SH-SY5Y (cell line): ENCODE data around the gene UBE2D3.

Source experiments
- GATA2 ChIP-seq: IDR thresholded peaks from 2 replicates; pipeline ENCODE4 v1.6.1; 2011; ENCODE audit warnings: mild to moderate bottlenecking, low read depth, low read length
- GATA3 ChIP-seq: IDR thresholded peaks from 2 replicates; pipeline ENCODE4 v1.6.1; 2011; ENCODE audit warnings: low read depth, mild to moderate bottlenecking, low read length, moderate library complexity

- TF ChIP-seq GATA2 (no peak), GATA3 (no peak)
Observed at GRCh38 chr4:102787944-102788343, 39.4 kb downstream of the UBE2D3 start.
